Measurements from ENCODE around the gene JAG2.

JAG2 gene

GRCh38 chr14:105184461-105184860 lies 15.9 kb upstream of the JAG2 start:
- no peaks in the 10 kb centered on the region; the same call in 1 of the 2 replicates for H4K20me1 ChIP-seq (ENCODE audit: low read depth, low read length)
- no peaks in the 10 kb centered on the region for H3K79me2 ChIP-seq (ENCODE audit: insufficient read depth, low read length)
- TF ChIP-seq EZH2phosphoT487 (conservative IDR thresholded peaks at IDR 0.05; ENCODE audit: low read length): no peak
- no peak for TF ChIP-seq CTCF (IDR thresholded peaks at IDR 0.05; ENCODE audit: insufficient read depth, low read length, poor library complexity, severe bottlenecking)
- H3K9me2 ChIP-seq (replicated peaks; ENCODE audit: insufficient read depth, low read length): no peaks in the 10 kb centered on the region
- H3K36me3 ChIP-seq (ENCODE audit: low read length): no peaks in the 10 kb centered on the region
- H3K27ac ChIP-seq (ENCODE audit: low read depth, low read length): no peak overlapping the region
- no peaks in the 10 kb centered on the region for H3K27me3 ChIP-seq (ENCODE audit: low read length)
- H3K9ac ChIP-seq (ENCODE audit: low read length): no peak overlapping the region
- no peak overlapping the region for H3K4me2 ChIP-seq (ENCODE audit: low read depth, low read length, poor library complexity, severe bottlenecking)
- H3K4me3 ChIP-seq (ENCODE audit: insufficient read depth, low read length, poor library complexity, severe bottlenecking): no peak overlapping the region
- H3K9me3 ChIP-seq (ENCODE audit: insufficient read depth, low read length): 0 out of 2 replicates have a peak, but pooled peaks cover 5% of the 10 kb centered on the region
- no peaks in the 10 kb centered on the region for H3F3A ChIP-seq (ENCODE audit: insufficient read depth)
- no peak overlapping the region for H2AFZ ChIP-seq (ENCODE audit: low read depth, low read length, severe bottlenecking)

GRCh38 chr14:105182296-105183020 lies 13.9 kb upstream of the JAG2 start:
- Histone ChIP-seq H3K27me3 (ENCODE audit: low read length) (no peaks in the 10 kb centered on the region), H3K4me3 (ENCODE audit: insufficient read depth, low read length, poor library complexity, severe bottlenecking) (no peak overlapping the region), H3K4me2 (ENCODE audit: low read depth, low read length, poor library complexity, severe bottlenecking) (no peak overlapping the region), H2AFZ (ENCODE audit: low read depth, low read length, severe bottlenecking) (no peak overlapping the region), H3F3A (ENCODE audit: insufficient read depth) (no peaks in the 10 kb centered on the region), H3K27ac (ENCODE audit: low read depth, low read length) (no peak overlapping the region), H3K79me2 (ENCODE audit: insufficient read depth, low read length) (no peaks in the 10 kb centered on the region), H3K36me3 (ENCODE audit: low read length) (no peaks in the 10 kb centered on the region), H3K9me2 (replicated peaks; ENCODE audit: insufficient read depth, low read length) (no peaks in the 10 kb centered on the region), H3K9ac (ENCODE audit: low read length) (no peak overlapping the region), H3K9me3 (ENCODE audit: insufficient read depth, low read length) (no peaks in the 10 kb centered on the region), H4K20me1 (ENCODE audit: low read depth, low read length) (no peaks in the 10 kb centered on the region; the same call in 1 of the 2 replicates)
- TF ChIP-seq CTCF (IDR thresholded peaks at IDR 0.05; ENCODE audit: insufficient read depth, low read length, poor library complexity, severe bottlenecking): no peak
- no peak for TF ChIP-seq EZH2phosphoT487 (conservative IDR thresholded peaks at IDR 0.05; ENCODE audit: low read length)

- Histone ChIP-seq H3K27me3 (ENCODE audit: low read length) (no peaks in the 10 kb centered on the region), H3K9me2 (replicated peaks; ENCODE audit: insufficient read depth, low read length) (no peaks in the 10 kb centered on the region), H2AFZ (ENCODE audit: low read depth, low read length, severe bottlenecking) (no peak overlapping the region), H3K9me3 (ENCODE audit: insufficient read depth, low read length) (no peaks in the 10 kb centered on the region), H3K79me2 (ENCODE audit: insufficient read depth, low read length) (no peaks in the 10 kb centered on the region), H3F3A (ENCODE audit: insufficient read depth) (no peaks in the 10 kb centered on the region), H3K4me3 (ENCODE audit: insufficient read depth, low read length, poor library complexity, severe bottlenecking) (peak overlapping the region; percentile 65), H3K36me3 (ENCODE audit: low read length) (no peaks in the 10 kb centered on the region), H3K9ac (ENCODE audit: low read length) (no peak overlapping the region), H3K4me2 (ENCODE audit: low read depth, low read length, poor library complexity, severe bottlenecking) (peak overlapping the region; percentile 96), H4K20me1 (ENCODE audit: low read depth, low read length) (no peaks in the 10 kb centered on the region; the same call in 1 of the 2 replicates), H3K27ac (ENCODE audit: low read depth, low read length) (no peak overlapping the region)
- TF ChIP-seq EZH2phosphoT487 (conservative IDR thresholded peaks at IDR 0.05; ENCODE audit: low read length) (no peak), CTCF (IDR thresholded peaks at IDR 0.05; ENCODE audit: insufficient read depth, low read length, poor library complexity, severe bottlenecking) (no peak)
Observed at GRCh38 chr14:105181549-105182295, 13.1 kb upstream of the JAG2 start.
